Measurements from ENCODE around the gene SPINK4.

GRCh38 chr9:33248606-33249005, 8.6 kb downstream of the SPINK4 start:
- TF ChIP-seq EZH2 (IDR thresholded peaks at IDR 0.05; ENCODE audit: borderline replicate concordance, insufficient read depth, low read depth, low read length, poor library complexity, severe bottlenecking): no peak
- TF ChIP-seq, protein P1, sequence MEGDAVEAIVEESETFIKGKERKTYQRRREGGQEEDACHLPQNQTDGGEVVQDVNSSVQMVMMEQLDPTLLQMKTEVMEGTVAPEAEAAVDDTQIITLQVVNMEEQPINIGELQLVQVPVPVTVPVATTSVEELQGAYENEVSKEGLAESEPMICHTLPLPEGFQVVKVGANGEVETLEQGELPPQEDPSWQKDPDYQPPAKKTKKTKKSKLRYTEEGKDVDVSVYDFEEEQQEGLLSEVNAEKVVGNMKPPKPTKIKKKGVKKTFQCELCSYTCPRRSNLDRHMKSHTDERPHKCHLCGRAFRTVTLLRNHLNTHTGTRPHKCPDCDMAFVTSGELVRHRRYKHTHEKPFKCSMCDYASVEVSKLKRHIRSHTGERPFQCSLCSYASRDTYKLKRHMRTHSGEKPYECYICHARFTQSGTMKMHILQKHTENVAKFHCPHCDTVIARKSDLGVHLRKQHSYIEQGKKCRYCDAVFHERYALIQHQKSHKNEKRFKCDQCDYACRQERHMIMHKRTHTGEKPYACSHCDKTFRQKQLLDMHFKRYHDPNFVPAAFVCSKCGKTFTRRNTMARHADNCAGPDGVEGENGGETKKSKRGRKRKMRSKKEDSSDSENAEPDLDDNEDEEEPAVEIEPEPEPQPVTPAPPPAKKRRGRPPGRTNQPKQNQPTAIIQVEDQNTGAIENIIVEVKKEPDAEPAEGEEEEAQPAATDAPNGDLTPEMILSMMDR (IDR thresholded peaks at IDR 0.05): no peak
